Uterus (tissue), 4 donors: ENCODE results near the gene ECSIT. TPM values are rescaled to one million over a fixed set of nuclear protein-coding genes. Genes with fewer than 3 reads are reported as not detected.
"Not testable (repeated sequence)": the region's sequence is repeated elsewhere in the genome, so short reads cannot be mapped to it uniquely, and the experiment has no call there.

Source experiments
- DNase-seq, 2 donors: peaks; one replicate each; pipeline ENCODE4 v3.0.0-alpha.2; 2019 to 2020
- H3K27ac ChIP-seq, 2 donors: fragments of 200-600 bp; sonication (generic); 1 replicate in 1 of 2; 2 replicates in 1 of 2; pipeline ENCODE4 v1.5.1; 2016 to 2018
- H3K27me3 ChIP-seq, 2 donors: fragments of 200-600 bp; sonication (generic); one replicate each; pipeline ENCODE4 v1.5.1; 2018 to 2019; ENCODE audit warnings: control low read depth in 1 of 2
- H3K36me3 ChIP-seq, 2 donors: fragments of 200-600 bp; sonication (generic); one replicate each; pipeline ENCODE4 v1.5.1; 2019; ENCODE audit warnings: control low read depth in 1 of 2
- H3K4me1 ChIP-seq, 2 donors: fragments of 200-600 bp; sonication (generic); one replicate each; pipeline ENCODE4 v1.5.1; 2018 to 2019; ENCODE audit warnings: control low read depth in 1 of 2
- H3K4me3 ChIP-seq, 2 donors: fragments of 200-600 bp; sonication (generic); 1 replicate in 1 of 2; 2 replicates in 1 of 2; pipeline ENCODE4 v1.5.1; 2018 to 2019; ENCODE audit warnings: mild to moderate bottlenecking in 1 of 2
- H3K9me3 ChIP-seq, 2 donors: fragments of 200-600 bp; sonication (generic); one replicate each; pipeline ENCODE4 v1.5.1; 2019; ENCODE audit warnings: control low read depth in 1 of 2
- CTCF ChIP-seq, 4 experiments: fragments of 200-600 bp in 2 of 4; fragments of 450-650 bp in 2 of 4; sonication (generic) in 2 of 4; IDR thresholded peaks; one replicate each; pipeline ENCODE4 v1.5.1; 2016 to 2019; ENCODE audit warnings: antibody characterized with exemption in 4 of 4, mild to moderate bottlenecking in 2 of 4, moderate library complexity in 1 of 4
- POLR2A ChIP-seq, 2 donors: fragments of 450-650 bp; IDR thresholded peaks; one replicate each; pipeline ENCODE4 v1.6.1; 2016; ENCODE audit warnings: antibody characterized with exemption in 2 of 2, mild to moderate bottlenecking in 1 of 2, moderate library complexity in 1 of 2
- intact Hi-C: fragments of 100-400 bp; cut with DNase I; formaldehyde crosslinking; loops from one replicate; pipeline ENCODE4 v1.15.1; 2023; ENCODE audit warnings: low total_unique reads
- total RNA-seq, 4 donors: library from RNA; depleted of rRNA in 3 of 4; stranded (reverse); fragments of >200 nt in 3 of 4; gene quantifications; one replicate each; pipeline versions ENCODE4 v1.1.0 to v1.2.4, GENCODE V29; 2014 to 2023
- donor health status: DM: yes; HTN: yes; CAD: no.

The ECSIT gene
- total RNA-seq, 4 donors from 2014 or later = 44.6 to 138 (median 58.2) TPM

GRCh38 chr19:11570039-11570462 lies 41.1 kb upstream of the ECSIT start:
- Histone ChIP-seq H3K27ac (no peak overlapping the region), H3K4me3 (no peak overlapping the region), H3K27me3 (no peaks in the 10 kb centered on the region), H3K9me3 (no peaks in the 10 kb centered on the region), H3K4me1 (no peaks in the 10 kb centered on the region), H3K36me3 (no peaks in the 10 kb centered on the region)
- TF ChIP-seq CTCF (IDR thresholded peaks at IDR 0.05) (no peak), POLR2A (IDR thresholded peaks at IDR 0.05) (no peak)
- intact Hi-C loops = no loop called here
- DNase-seq = no peak

- intact Hi-C loops = no loop called here
- no peak for DNase-seq
- Histone ChIP-seq H3K4me1 (no peaks in the 10 kb centered on the region), H3K27ac (no peak overlapping the region), H3K36me3 (no peaks in the 10 kb centered on the region), H3K4me3 (no peak overlapping the region), H3K9me3 (no peaks in the 10 kb centered on the region), H3K27me3 (no peaks in the 10 kb centered on the region)
- TF ChIP-seq CTCF (IDR thresholded peaks at IDR 0.05) (no peak), POLR2A (IDR thresholded peaks at IDR 0.05) (no peak)
Measured at GRCh38 chr19:11566164-11566563, 37.2 kb upstream of the ECSIT start.

GRCh38 chr19:11565649-11565980 lies 36.7 kb upstream of the ECSIT start:
- DNase-seq, H3K36me3 ChIP-seq, H3K4me3 ChIP-seq, H3K9me3 ChIP-seq, H3K4me1 ChIP-seq, H3K27me3 ChIP-seq, H3K27ac ChIP-seq, intact Hi-C loops: not testable (repeated sequence)

GRCh38 chr19:11564082-11564807 lies 35.3 kb upstream of the ECSIT start:
- H3K27me3 ChIP-seq, H3K4me1 ChIP-seq, intact Hi-C loops, H3K27ac ChIP-seq, DNase-seq, H3K4me3 ChIP-seq, H3K9me3 ChIP-seq, H3K36me3 ChIP-seq: not testable (repeated sequence)

- no peaks in the 10 kb centered on the region for H3K9me3 ChIP-seq
- TF ChIP-seq CTCF (IDR thresholded peaks at IDR 0.05) (no peak), POLR2A (IDR thresholded peaks at IDR 0.05) (no peak)
- H3K27ac ChIP-seq = no peak overlapping the region
- DNase-seq = no peak
- H3K36me3 ChIP-seq = no peaks in the 10 kb centered on the region
- no peak overlapping the region for H3K4me3 ChIP-seq
- no peaks in the 10 kb centered on the region for H3K27me3 ChIP-seq
- no peaks in the 10 kb centered on the region for H3K4me1 ChIP-seq
- intact Hi-C loops = no loop called here
Measured at GRCh38 chr19:11563532-11563931, 34.6 kb upstream of the ECSIT start.

GRCh38 chr19:11560404-11561051 lies 31.6 kb upstream of the ECSIT start:
- no peak overlapping the region for H3K27ac ChIP-seq
- H3K4me1 ChIP-seq = peaks cover 0 to 8% of the 10 kb centered on the region in 2 donors
- H3K36me3 ChIP-seq = no peaks in the 10 kb centered on the region
- DNase-seq = no peak
- intact Hi-C loops = no loop called here
- H3K27me3 ChIP-seq = no peaks in the 10 kb centered on the region
- H3K4me3 ChIP-seq = no peak overlapping the region
- no peak for TF ChIP-seq POLR2A (IDR thresholded peaks at IDR 0.05)
- peak; percentile 17 to 63 (median 54) for TF ChIP-seq CTCF (IDR thresholded peaks at IDR 0.05)
- no peaks in the 10 kb centered on the region for H3K9me3 ChIP-seq
